Coronary artery (tissue), 2 donors: ENCODE results near the gene DIAPH1.

ENCODE experiments used
- DNase-seq: peaks from one replicate; pipeline ENCODE4 v3.0.0-alpha.2; 2017; ENCODE audit warnings: low spot score
- H3K27ac ChIP-seq, 2 donors: fragments of 200-600 bp; sonication (generic); one replicate each; pipeline ENCODE4 v1.5.1; 2016 to 2019
- H3K4me3 ChIP-seq: fragments of 200-600 bp; sonication (generic); 2 replicates; pipeline ENCODE4 v1.5.1; 2016; ENCODE audit warnings: mild to moderate bottlenecking, moderate library complexity
- CTCF ChIP-seq: fragments of 200-600 bp; sonication (generic); IDR thresholded peaks from one replicate; pipeline ENCODE4 v1.5.1; 2019; ENCODE audit warnings: antibody characterized with exemption

Gene DIAPH1

GRCh38 chr5:141528291-141528984 lies 90.4 kb downstream of the DIAPH1 start:
- H3K4me3 ChIP-seq, result no peak overlapping the region
- no peak for DNase-seq
- peak overlapping the region; percentile 77 to 85 for H3K27ac ChIP-seq
- TF ChIP-seq CTCF, result no peak

- Histone ChIP-seq H3K27ac (peak overlapping the region in 1 of 2 donors; percentile 85), H3K4me3 (no peak overlapping the region)
- TF ChIP-seq CTCF, result no peak
- DNase-seq, result no peak
These were observed 91.4 kb downstream of the DIAPH1 start for GRCh38 chr5:141527426-141527825.

GRCh38 chr5:141525653-141526052 lies 93.1 kb downstream of the DIAPH1 start:
- DNase-seq, result no peak
- H3K4me3 ChIP-seq, result no peak overlapping the region
- peak overlapping the region in 1 of 2 donors; percentile 74 for H3K27ac ChIP-seq
- TF ChIP-seq CTCF, result no peak

- TF ChIP-seq CTCF, result peak; percentile 94
- Histone ChIP-seq H3K27ac (peak overlapping the region; percentile 25 to 74), H3K4me3 (no peak overlapping the region)
- peak; percentile 94 for DNase-seq
These were observed 93.9 kb downstream of the DIAPH1 start for GRCh38 chr5:141524604-141525597.

GRCh38 chr5:141523991-141524390 lies 94.8 kb downstream of the DIAPH1 start:
- TF ChIP-seq CTCF, result no peak
- Histone ChIP-seq H3K27ac (peak overlapping the region in 1 of 2 donors; percentile 74), H3K4me3 (no peak overlapping the region)
- DNase-seq, result no peak

GRCh38 chr5:141522301-141522700 lies 96.5 kb downstream of the DIAPH1 start:
- DNase-seq, result no peak
- no peak overlapping the region for H3K4me3 ChIP-seq
- peak overlapping the region; percentile 67 to 70 for H3K27ac ChIP-seq
- TF ChIP-seq CTCF, result no peak
